Posterior vena cava (tissue), 2 donors: Measurements from ENCODE around the gene LTBR. TPM values are rescaled to one million over a fixed set of nuclear protein-coding genes. Genes with fewer than 3 reads are reported as not detected.
"Not testable (repeated sequence)": the region's sequence is repeated elsewhere in the genome, so short reads cannot be mapped to it uniquely, and the experiment has no call there.

Source experiments
- DNase-seq: peaks from one replicate; pipeline ENCODE4 v3.0.0-alpha.2; 2020; ENCODE audit warnings: low spot score
- intact Hi-C, 2 donors: fragments of 100-400 bp; cut with DNase I; formaldehyde crosslinking; loops; one replicate each; pipeline versions ENCODE4 v1.14.1 to v1.14.2; 2022 to 2023
- long read RNA-seq, 2 donors: library from polyadenylated mRNA; unstranded; transcript quantifications; one replicate each; pipeline ENCODE4 v2.0.0, GENCODE V29; 2020 to 2021
- total RNA-seq, 2 donors: library from RNA; stranded (reverse); fragmentation: NEBNext Ultra II Directional; extraction: Animal tissue kit (Norgen Biotek cat#: 25700); gene quantifications; one replicate each; pipeline ENCODE4 v1.2.1, GENCODE V29; 2021
- donor health status: DM: yes; HTN: yes; CAD: no.
- donor health status: DM: yes; HTN: yes; CAD: no.

The LTBR gene
- total RNA-seq = 10 to 100 TPM; 86.4 to 92.5 TPM
- long read RNA-seq, donor 1, transcript LTBR-201 (10 exons, 2,260 nt) = major isoform, 43 of 80 reads
- long read RNA-seq, donor 1, partial matches to known transcripts = 21 of 80 reads
- long read RNA-seq, donor 1, other reads (novel, unspliced or antisense) = 12 of 80 reads
- long read RNA-seq, donor 2, transcript LTBR-203 (2 exons, 2,327 nt) = minor isoform, 5 of 396 reads
- long read RNA-seq, donor 2, transcript LTBR-201 (10 exons, 2,260 nt) = major isoform, 227 of 396 reads
- long read RNA-seq, donor 2, transcript LTBR-208 (4 exons, 583 nt) = minor isoform, 8 of 396 reads
- long read RNA-seq, donor 2, partial matches to known transcripts = 117 of 396 reads
- long read RNA-seq, donor 2, other reads (novel, unspliced or antisense) = 39 of 396 reads

DNA sequence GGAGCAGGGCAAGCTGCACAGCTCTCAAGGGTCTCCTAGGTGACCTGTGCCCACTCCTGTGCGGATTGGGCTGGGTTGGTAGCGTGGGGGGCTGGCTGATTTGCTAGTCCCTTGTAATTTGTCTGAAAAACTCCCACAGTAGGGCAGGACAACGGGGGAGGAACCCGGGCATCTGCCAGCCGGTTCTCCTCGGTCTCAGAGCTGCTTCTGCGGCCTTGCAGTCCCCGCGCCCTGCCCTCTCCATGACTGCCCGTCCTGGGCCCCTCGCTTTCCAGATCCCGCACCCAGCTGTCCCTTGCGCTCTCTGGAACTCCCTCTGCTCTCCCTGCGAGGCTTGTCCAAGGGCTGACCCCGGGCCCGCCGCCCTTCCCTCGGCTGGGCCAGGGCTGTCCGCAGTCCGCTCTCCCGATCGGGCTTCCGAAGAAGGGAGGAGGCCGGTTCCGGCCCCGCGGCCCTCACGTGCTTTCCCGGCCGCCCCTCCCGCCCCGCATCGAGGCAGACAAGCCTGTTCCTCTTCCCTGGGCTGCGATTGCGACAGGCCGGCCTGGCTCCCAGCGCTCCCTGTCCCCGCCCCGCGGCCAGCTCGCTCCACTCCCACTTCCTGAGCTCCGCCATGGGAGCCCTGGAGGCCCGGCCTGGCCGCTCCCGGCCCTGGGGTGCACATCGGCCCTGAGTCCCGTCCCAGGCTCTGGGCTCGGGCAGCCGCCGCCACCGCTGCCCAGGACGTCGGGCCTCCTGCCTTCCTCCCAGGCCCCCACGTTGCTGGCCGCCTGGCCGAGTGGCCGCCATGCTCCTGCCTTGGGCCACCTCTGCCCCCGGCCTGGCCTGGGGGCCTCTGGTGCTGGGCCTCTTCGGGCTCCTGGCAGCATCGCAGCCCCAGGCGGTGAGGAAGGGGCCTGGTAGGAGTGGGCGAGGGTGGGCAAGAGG is at the start of gene LTBR:
Gene LTBR (plus strand): TSS at position 591 of the 927 bp plus-strand sequence. CDS start 197 bp downstream, at position 788.
- peak; percentile 99 for DNase-seq
- intact Hi-C loops = loop anchor here (2.0 to 5.0 kb wide), 3 partner anchors 33 to 57 kb away; partner anchors contain the start of gene TNFRSF1A (in 2 of the 2)

DNA sequence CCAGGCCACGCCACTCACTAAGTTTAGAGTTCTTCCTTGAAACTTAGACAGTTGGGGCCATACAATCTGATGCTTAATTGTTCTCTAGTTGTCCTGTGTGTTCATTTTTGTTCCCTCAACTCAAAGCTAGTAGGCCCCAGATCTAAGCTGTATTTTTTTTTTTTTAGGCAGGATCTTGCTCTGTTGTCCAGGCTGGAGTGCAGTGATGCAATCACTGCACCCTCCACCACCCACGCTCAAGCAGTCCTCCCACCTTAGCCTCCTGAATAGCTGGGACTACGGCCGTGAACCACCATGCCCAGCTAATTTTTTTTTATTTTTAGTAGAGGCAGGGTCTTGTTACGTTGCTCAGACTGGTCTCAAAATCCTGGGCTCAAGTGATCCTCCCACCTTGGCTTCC is 49.6 kb upstream of the LTBR start:
- intact Hi-C loops = loop anchor here (5.0 to 10.0 kb wide), 2 partner anchors 130 to 203 kb away; no protein-coding TSS in a partner anchor
- no peak for DNase-seq

DNA sequence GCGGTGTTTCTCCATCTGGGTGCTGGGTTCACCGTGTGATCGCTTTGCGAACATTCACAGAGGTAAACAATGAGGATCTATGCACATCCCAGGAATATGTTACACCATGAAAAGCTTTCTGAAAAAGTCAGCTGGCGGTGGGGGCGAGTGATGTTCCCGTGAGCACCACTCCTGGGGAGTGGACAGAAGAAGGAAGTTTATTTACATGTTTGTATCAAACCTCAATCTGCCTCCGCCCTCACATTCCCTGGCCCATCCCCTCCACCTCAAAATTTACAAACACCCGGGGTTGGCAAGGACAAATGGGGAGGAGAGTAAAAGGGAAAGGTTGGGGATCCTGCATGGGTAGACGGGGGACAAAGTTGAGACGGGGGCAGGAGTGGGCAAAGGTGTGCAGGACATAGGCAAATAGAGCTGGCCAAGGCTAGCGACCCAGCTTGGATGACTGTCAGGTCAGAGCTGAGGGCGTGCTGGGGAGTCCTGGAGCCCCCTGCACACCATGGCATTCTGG is 49.0 kb upstream of the LTBR start:
- intact Hi-C loops = loop anchor here (5.0 to 10.0 kb wide), 2 partner anchors 130 to 202 kb away; no protein-coding TSS in a partner anchor
- no peak for DNase-seq

DNA sequence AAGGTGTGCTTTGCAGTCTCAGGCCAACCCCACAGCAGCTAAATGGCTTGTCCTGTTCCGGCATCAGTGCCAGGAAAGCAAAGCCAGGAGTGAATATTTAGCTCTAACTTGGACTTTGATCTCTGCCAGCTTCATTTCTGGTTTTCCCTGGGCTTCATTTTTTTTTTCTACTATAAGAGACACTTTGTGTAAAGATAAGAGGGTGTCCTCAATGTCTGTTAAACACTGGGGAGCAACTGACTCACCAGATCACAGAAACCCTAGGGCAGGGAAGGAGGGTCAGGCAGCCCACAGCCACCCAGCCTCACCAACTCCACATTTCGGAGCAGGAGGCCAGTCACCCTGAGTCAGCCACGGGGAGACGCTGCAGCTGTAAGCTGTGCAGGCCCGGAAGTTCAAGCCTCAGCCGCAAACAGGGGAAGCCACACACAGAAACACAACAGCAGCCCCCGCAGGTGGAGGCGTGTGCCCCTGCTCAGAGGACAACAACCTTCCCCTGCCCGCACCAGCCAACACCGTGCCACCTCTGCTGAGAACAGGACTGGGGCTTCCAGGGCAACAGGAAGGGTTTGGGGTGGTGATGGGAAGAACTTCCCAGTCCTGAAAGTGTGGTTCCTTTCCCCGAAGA is 48.4 kb upstream of the LTBR start:
- intact Hi-C loops = loop anchor here in 1 of 2 donors (10.0 kb wide), 1 partner anchor 129 kb away; no protein-coding TSS in a partner anchor
- DNase-seq = peak; percentile 95

DNA sequence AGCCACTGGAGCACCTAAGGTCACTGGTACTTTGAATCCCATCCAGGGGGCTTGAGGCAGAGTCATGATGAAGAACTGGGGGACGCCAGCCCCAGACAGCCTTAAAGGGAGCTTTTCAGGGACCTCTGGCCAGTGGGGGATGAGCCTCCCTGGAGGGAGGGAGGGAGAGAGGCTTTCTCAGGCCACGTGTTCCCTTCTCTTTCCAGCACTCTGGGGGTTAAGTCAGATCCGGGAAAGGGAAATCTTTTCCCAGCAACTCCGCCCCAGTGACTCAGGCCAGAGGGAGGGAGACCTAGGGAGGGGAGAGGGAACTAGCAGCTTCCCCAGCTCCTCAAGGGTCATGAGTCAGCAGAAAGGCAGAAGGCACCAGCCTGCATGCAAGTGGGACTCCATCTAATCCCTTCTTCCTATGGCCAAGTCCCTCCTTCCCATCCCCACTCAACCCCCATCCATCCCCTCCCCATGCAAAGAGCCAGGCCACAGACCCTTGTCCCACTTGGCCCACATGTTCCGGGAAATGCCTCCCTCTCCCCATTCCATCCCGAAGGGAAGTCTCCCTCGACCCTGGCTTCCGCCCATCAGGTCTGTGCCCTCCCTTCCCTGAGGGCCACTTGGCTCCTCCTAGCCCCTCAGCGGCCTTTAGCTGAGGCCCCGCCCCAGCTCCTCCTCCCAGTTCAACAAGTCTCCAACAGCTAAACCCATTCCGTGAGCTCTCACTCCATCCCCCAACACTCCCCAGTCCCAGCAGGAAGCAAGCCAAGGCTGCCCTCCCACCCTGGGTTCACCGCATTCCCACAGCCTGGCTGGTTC is 47.7 kb upstream of the LTBR start:
- intact Hi-C loops = loop anchor here in 1 of 2 donors (10.0 kb wide), 1 partner anchor 129 kb away; no protein-coding TSS in a partner anchor
- peak; percentile 98 for DNase-seq

DNA sequence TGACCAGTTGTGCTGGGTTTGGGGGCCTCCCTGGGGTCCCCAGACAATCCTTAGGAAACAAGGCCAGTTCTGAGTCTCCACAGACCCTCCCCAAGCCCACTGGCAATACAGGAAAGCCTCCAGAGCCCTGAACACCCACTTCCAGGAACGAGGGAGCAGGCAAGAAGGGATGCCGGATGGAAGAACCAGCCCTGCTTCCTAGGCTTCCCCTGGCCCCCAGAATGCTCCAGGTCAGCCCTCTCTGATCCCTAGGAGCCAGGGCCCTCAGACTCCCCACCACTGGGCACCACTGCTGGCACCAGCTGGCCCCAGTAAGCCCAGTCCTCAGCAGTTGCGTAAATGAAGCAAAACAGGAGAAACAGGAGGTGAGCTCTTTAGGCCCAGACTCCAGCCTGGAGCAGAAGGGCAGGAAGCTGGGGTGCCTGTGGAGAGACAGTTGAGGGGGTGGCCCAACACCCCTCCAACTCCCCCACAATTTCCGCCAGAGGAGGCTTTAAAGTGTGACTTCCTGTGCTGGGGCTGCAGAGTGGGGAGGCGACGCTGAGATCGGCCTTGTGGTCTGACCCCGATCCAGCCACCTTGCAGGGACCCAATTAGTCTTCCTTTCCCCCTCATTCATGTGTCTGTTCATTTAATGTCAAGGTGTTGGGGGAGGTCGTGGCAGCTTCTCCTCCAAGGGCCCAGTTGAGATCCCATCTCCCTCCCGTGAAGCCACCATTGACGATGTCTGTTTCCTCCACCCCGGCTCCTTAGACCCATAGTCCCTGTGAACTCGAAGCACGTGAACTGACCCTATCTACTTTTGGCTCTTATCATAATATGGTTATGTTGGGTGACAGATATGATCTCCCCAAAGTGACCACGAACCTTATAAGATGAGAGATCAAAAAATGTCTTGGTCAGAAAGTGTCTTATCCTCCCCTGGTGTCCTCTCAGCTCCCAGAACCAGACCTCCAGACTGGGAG is 46.8 kb upstream of the LTBR start:
- intact Hi-C loops = loop anchor here in 1 of 2 donors (10.0 kb wide), 1 partner anchor 128 kb away; no protein-coding TSS in a partner anchor
- DNase-seq = no peak

DNA sequence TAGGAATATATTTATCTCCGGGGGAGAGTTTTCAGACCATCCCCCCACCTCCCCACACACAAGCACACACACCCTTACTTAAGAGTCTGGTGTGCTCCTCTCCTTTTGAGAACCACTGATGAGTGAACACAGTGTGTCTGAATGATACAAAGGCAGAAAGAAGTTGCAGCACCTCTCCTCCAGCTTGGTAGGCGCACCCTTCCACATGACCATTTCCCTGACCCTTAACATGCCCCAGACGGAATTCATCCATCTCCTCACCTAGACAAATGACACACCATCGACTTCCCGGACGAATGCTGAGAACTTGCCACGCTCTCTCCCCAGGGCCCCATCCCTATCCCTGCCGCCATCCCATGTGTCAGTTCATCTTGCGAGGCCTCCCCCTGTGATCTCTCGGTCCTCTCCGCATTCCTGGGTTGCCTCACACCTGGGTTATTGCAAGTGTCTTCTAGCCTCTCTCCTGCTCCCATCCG is 46.0 kb upstream of the LTBR start:
- intact Hi-C loops = loop anchor here in 1 of 2 donors (10.0 kb wide), 1 partner anchor 127 kb away; no protein-coding TSS in a partner anchor
- no peak for DNase-seq

DNA sequence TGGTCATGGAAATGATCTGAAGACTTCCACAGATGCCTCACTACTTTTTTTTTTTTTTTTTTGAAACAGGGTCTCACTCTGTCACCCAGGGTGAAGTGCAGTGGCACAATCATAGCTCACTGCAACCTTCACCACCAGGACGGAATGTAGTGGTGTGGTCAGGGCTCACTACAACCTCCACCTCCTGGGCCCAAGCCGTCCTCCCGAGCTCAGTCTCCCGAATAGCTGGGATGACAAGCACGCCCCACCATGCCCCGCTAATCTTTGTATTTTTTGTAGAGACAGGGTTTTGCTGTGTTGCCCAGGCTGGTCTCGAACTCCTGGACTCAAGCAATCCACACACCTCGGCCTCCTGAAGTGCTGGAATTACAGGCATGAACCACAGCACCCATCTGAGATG is 45.4 kb upstream of the LTBR start:
- not testable (repeated sequence) for DNase-seq
- intact Hi-C loops = loop anchor here in 1 of 2 donors (10.0 kb wide), 1 partner anchor 126 kb away; no protein-coding TSS in a partner anchor

DNA sequence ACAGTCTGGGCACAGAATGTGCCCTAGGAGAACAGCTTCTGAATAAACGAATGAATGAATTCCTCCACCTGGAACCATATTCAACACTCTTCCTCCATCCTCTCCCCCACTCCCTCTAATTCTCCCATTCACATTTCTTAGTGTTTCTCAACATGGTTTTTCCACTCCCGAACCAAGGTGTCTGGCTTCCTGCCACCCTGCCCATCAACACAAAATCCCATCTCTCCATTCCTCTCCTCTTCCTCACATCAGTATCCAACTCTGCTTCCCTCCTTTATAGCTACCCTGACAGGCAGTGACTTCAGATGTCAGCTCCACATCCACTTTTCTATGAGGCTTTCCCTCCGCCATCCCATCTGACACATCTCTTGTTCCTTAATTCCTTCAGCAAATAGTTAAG is 45.0 kb upstream of the LTBR start:
- no peak for DNase-seq

DNA sequence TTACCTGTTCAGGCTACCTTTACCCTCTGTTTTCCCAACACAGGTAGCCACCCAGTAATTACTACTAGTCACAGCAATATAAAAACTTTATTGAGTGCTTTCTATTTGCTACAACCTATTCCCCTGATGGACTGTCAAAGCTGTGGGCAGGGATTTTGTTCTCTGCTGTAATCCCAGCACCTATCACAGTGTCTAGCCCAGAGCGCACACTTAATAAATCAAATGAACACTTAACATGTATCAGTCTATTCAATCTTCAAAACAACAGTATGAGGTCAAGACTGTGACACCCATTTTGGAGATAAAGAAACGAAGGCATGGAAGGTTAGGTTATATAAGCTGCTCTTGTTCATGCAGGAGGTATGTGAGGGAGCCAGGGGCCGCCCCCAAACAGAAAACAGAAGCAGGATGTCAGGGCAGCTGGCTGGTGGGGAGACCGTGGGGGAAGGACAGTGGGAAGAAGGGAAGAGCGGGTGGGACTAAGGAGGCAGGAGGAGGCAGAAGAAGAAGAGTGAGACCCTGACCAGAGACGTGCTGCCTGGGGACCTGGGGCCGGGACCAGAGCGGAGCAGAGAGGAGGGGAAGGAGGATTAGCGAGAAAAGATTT is 43.8 kb upstream of the LTBR start:
- DNase-seq = no peak
- intact Hi-C loops = loop anchor here (5.0 kb wide), 1 partner anchor 42 kb away; the partner anchor contains the start of gene LTBR (in 2 of the 2)

More for the DNA sequence above, 45.0 kb upstream of the LTBR start:
- intact Hi-C loops = loop anchor here in 1 of 2 donors (10.0 kb wide), 1 partner anchor 126 kb away; no protein-coding TSS in a partner anchor

DNA sequence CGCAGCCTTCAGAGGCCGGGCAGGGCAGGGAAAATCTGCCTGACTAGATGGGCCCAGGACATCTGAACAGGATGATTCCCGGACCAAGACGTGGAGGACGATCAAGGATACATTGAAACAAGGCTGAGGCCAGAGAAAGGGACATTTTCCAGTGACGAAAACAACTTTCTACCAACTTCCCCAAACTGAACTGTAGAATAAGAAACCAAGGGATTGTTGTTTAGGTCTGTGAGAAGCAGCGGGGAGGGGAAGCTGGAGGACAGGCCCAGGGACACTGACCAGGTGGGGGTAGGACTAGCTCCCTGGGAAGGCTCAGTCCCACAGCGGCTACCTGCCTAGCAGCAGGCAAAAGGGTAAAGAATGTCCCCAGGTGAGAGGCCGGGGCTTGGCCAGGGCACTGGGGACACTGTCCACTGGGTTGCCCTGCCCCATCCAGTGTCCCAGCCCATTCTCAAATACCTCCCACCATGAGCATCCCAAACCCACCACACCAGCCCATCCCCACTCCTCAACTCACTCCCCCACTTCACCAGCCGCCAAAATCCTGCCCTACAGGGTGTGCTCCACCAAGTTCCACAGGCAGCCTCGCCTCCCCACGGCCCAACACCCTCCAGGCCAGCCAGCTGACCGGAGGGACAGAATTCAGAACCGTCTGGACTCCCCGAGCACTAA is 43.1 kb upstream of the LTBR start:
- intact Hi-C loops = loop anchor here (5.0 kb wide), 1 partner anchor 41 kb away; the partner anchor contains the start of gene LTBR (in 2 of the 2)
- no peak for DNase-seq

DNA sequence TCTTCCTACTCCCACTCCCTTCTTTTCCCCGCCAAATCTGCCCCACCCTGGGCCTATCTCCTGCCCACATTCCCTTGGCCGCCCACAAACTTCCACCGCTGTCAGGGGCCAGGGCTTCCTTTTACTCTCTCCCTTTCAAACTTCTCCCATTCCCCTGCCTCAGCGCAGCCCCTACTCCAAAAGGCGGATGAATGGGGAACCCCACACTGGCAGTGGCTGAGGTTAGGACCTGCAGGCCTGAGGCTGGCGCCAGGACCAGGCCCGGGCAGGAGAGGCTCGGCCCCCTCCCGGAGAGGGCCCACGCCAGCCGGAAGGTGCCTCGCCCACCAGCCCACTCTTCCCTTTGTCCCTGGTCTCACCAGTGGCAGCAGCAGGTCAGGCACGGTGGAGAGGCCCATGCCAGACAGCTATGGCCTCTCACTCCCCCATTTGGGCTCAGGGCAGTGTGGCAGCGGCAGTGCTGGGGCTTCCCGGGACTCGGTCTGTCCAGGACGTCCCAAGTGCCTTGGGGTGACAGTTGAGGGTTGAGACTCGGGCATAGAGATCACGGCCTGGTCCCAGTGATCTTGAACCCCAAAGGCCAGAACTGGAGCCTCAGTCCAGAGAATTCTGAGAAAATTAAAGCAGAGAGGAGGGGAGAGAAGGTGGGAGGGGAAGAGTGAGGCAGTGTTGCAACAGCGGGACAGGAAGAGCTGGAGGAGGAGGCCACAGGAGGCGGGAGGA is 42.4 kb upstream of the LTBR start, which contains the start of gene TNFRSF1A:
Gene TNFRSF1A (minus strand): TSS at position 660 of the 723 bp plus-strand sequence. CDS start 262 bp downstream, at position 398.
- intact Hi-C loops = loop anchor here (5.0 kb wide), 1 partner anchor 41 kb away; the partner anchor contains the start of gene LTBR (in 2 of the 2)
- peak; percentile 93 for DNase-seq

DNA sequence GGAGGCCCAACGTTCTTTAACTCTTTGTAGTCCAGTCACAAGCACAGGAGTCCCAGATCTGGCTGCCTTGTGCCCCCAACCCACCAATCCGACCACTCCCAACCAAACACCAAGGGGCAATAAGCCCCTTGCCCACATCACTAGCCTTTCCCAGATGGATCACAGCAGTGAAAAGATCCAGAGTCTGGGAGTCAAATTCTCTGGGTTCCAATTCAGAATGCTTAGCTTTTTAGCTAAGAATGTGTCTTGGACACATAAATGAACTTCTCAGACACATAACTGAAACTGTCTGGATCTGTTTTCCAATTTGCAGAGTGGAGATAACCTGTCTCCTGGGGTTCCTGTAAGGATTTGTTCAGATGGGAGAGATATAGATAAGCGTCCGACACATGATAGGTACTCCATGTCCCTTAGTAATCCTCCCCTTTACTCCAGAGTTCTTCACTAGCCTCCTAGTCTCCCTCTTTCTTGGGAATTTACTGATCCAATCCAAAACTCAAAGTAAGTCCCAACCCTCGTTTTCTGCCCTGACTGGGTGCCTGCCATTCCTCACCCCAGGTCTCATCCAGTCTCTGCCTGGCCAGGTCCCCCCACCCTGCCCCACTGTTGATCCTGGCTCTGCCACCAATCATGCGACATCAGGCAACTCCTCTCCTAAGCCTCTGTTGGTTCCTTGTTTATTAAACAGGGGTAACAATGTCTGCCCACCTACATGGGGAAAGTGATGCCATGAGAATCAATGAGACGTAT is 41.6 kb upstream of the LTBR start:
- DNase-seq = no peak
- intact Hi-C loops = loop anchor here (5.0 kb wide), 1 partner anchor 40 kb away; the partner anchor contains the start of gene LTBR (in 2 of the 2)

DNA sequence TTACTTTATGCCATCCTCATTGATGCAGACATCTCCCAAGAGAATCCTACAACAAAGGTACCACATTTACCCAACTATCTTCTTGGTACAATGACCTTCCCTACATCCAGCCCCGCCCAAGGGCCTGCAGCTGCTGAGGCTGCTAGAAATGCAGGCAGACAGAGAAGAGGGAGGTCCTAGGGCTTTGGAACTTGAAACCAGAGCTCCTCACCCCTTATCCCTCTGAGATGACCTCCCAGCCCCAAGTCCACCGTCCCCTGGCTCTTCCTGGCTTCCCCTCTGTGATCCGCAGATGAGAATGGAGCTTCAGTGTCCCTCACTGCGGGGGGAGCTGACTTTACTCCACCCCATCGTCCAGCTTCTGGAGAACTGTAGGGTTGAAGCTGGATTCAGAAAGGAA is 40.4 kb upstream of the LTBR start:
- intact Hi-C loops = loop anchor here (5.0 kb wide), 1 partner anchor 39 kb away; the partner anchor contains the start of gene LTBR (in 2 of the 2)

More for the DNA sequence above, 40.4 kb upstream of the LTBR start:
- DNase-seq = no peak
